IMR-90 (cell line): ENCODE data around the gene AQP1. TPM values are rescaled to one million over a fixed set of nuclear protein-coding genes. Genes with fewer than 3 reads are reported as not detected.

Experiments used
- ATAC-seq: fragments of 200-7000 bp; cut with Tn5 transposase; 2 replicates; pipeline ENCODE4 v1.9.1; 2020; ENCODE audit warnings: low read depth, mild to moderate bottlenecking, moderate library complexity
- BruUV-seq: library from RNA; stranded (reverse); fragments of 400-500 nt; replicated peaks from 2 replicates; lab custom pipeline; 2021; lab: Mats Ljungman, UMichigan
- CTCF ChIA-PET: fragments of 300-600 bp; formaldehyde crosslinking; extraction: SDS; loops from one replicate; lab custom pipeline; 2021; ENCODE audit warnings: antibody characterized with exemption; lab: Yijun Ruan, JAX
- POLR2A ChIA-PET: fragments of 300-600 bp; sonication (Branson Sonifier 250); formaldehyde crosslinking; loops from one replicate; lab custom pipeline; 2022; ENCODE audit warnings: antibody characterized with exemption; ENCODE audit not compliant: unreplicated experiment; lab: Charles Lee
- DNase-seq: peaks from one replicate; pipeline ENCODE4 v3.0.0; 2013
- H2AFZ ChIP-seq: replicated peaks from 2 replicates; pipeline ENCODE3; 2013; ENCODE audit warnings: low read length, mild to moderate bottlenecking; ENCODE audit not compliant: poor library complexity
- H2AK5ac ChIP-seq: 2 replicates; pipeline ENCODE4 v1.6.1; 2013; ENCODE audit warnings: low read depth, low read length, inconsistent platforms
- H2AK9ac ChIP-seq: replicated peaks from 2 replicates; pipeline ENCODE3; 2013; ENCODE audit warnings: mild to moderate bottlenecking, low read depth, low read length, moderate library complexity; ENCODE audit not compliant: poor library complexity
- H2BK120ac ChIP-seq: 2 replicates; pipeline ENCODE4 v1.6.1; 2013; ENCODE audit warnings: low read depth, low read length, inconsistent platforms
- H2BK15ac ChIP-seq: 3 replicates; pipeline ENCODE4 v1.6.1; 2013; ENCODE audit warnings: low read depth, low read length, inconsistent platforms
- H2BK20ac ChIP-seq: 2 replicates; pipeline ENCODE4 v1.6.1; 2013; ENCODE audit warnings: low read depth, mild to moderate bottlenecking, inconsistent platforms, low read length, moderate library complexity
- H2BK5ac ChIP-seq: 2 replicates; pipeline ENCODE4 v1.6.1; 2013; ENCODE audit warnings: mild to moderate bottlenecking, low read depth, low read length, inconsistent platforms; ENCODE audit not compliant: poor library complexity, severe bottlenecking
- H3K14ac ChIP-seq: replicated peaks from 2 replicates; pipeline ENCODE4 v1.6.1; 2013; ENCODE audit warnings: low read depth, low read length, inconsistent platforms
- H3K18ac ChIP-seq: 2 replicates; pipeline ENCODE4 v1.6.1; 2013; ENCODE audit warnings: low read depth, low read length, control low read depth
- H3K23ac ChIP-seq: 2 replicates; pipeline ENCODE4 v1.6.1; 2013; ENCODE audit warnings: low read depth, low read length, inconsistent platforms
- H3K27ac ChIP-seq: 2 replicates; pipeline ENCODE4 v1.5.1; 2013; ENCODE audit warnings: mild to moderate bottlenecking, control low read depth, low read length; ENCODE audit not compliant: insufficient read depth
- H3K27me3 ChIP-seq: 2 replicates; pipeline ENCODE4 v1.6.1; 2013; ENCODE audit warnings: low read length; ENCODE audit not compliant: control insufficient read depth, insufficient read depth
- H3K36me3 ChIP-seq: 2 replicates; pipeline ENCODE4 v1.6.1; 2013; ENCODE audit warnings: low read length, mixed read lengths; ENCODE audit not compliant: control insufficient read depth, insufficient read depth
- H3K4ac ChIP-seq: 2 replicates; pipeline ENCODE4 v1.6.1; 2013; ENCODE audit warnings: low read depth, low read length, inconsistent platforms
- H3K4me1 ChIP-seq: 2 replicates; pipeline ENCODE4 v1.6.1; 2013; ENCODE audit warnings: low read length, mixed read lengths; ENCODE audit not compliant: control insufficient read depth, insufficient read depth
- H3K4me2 ChIP-seq: 2 replicates; pipeline ENCODE4 v1.6.1; 2013; ENCODE audit warnings: low read depth, mild to moderate bottlenecking, control low read depth, low read length, moderate library complexity
- H3K4me3 ChIP-seq: 2 replicates; pipeline ENCODE4 v1.5.1; 2013; ENCODE audit warnings: low read depth, mild to moderate bottlenecking, control low read depth, low read length, moderate library complexity; ENCODE audit not compliant: insufficient read depth
- H3K56ac ChIP-seq: 2 replicates; pipeline ENCODE4 v1.6.1; 2013; ENCODE audit warnings: low read length, inconsistent platforms; ENCODE audit not compliant: insufficient read depth; ENCODE audit errors: extremely low read depth
- H3K79me1 ChIP-seq, 2 experiments: 2 replicates each; pipeline ENCODE4 v1.6.1; 2013; ENCODE audit warnings: low read length in 2 of 2, inconsistent platforms in 1 of 2, low read depth in 1 of 2
- H3K9ac ChIP-seq: 2 replicates; pipeline ENCODE4 v1.6.1; 2013; ENCODE audit warnings: low read depth, low read length, control low read depth
- H3K9me1 ChIP-seq: 2 replicates; pipeline ENCODE4 v1.6.1; 2013; ENCODE audit warnings: low read length, inconsistent platforms; ENCODE audit not compliant: insufficient read depth
- H3K9me3 ChIP-seq: 2 replicates; pipeline ENCODE4 v1.6.1; 2013; ENCODE audit warnings: low read length; ENCODE audit not compliant: control insufficient read depth, insufficient read depth
- H4K20me1 ChIP-seq: 2 replicates; pipeline ENCODE4 v1.6.1; 2013; ENCODE audit warnings: low read length, inconsistent platforms; ENCODE audit not compliant: insufficient read depth
- H4K5ac ChIP-seq: 2 replicates; pipeline ENCODE4 v1.6.1; 2013; ENCODE audit warnings: mild to moderate bottlenecking, low read depth, low read length, control low read depth
- H4K8ac ChIP-seq, 2 experiments: 2 replicates each; pipeline ENCODE4 v1.6.1; 2013; ENCODE audit warnings: low read depth in 2 of 2, low read length in 2 of 2, control low read depth in 1 of 2, inconsistent platforms in 1 of 2
- H4K91ac ChIP-seq: 2 replicates; pipeline ENCODE4 v1.6.1; 2013; ENCODE audit warnings: low read depth, low read length, inconsistent platforms; ENCODE audit not compliant: insufficient read depth
- BHLHE40 ChIP-seq: fragments of 150-350 bp; IDR thresholded peaks from 2 replicates; pipeline ENCODE4 v1.6.1; 2016; ENCODE audit warnings: mild to moderate bottlenecking, low read depth, low read length
- CEBPB ChIP-seq: IDR thresholded peaks from 2 replicates; pipeline ENCODE4 v1.6.1; 2012; ENCODE audit warnings: low read depth, low read length, improper control_type of control experiment
- MXI1 ChIP-seq: IDR thresholded peaks from 2 replicates; pipeline ENCODE4 v1.6.1; 2012; ENCODE audit warnings: low read depth, mild to moderate bottlenecking, low read length, moderate library complexity, borderline replicate concordance
- RAD21 ChIP-seq: IDR thresholded peaks from 2 replicates; pipeline ENCODE4 v1.6.1; 2012; ENCODE audit warnings: low read length, improper control_type of control experiment
- SMC3 ChIP-seq: fragments of 150-350 bp; IDR thresholded peaks from 2 replicates; pipeline ENCODE4 v1.6.1; 2016; ENCODE audit warnings: low read depth, mild to moderate bottlenecking, antibody characterized with exemption, low read length, moderate library complexity
- WGBS, 2 experiments: methylation state at CpG; one replicate each; pipeline versions ENCODE4 v1.1.5 to v1.1.7; 2013; ENCODE audit warnings: missing lambda C conversion rate in 2 of 2; ENCODE audit not compliant: insufficient read length in 1 of 2; ENCODE audit errors: extremely low coverage in 2 of 2; 5-methylcytosine and 5-hydroxymethylcytosine counted together
- dilution Hi-C: fragments of 300-500 bp; cut with HindIII; formaldehyde crosslinking; loops from one replicate; pipeline ENCODE4 v1.14.3; 2018; ENCODE audit warnings: low sequenced_read_pairs; ENCODE audit not compliant: unreplicated experiment
- in situ Hi-C: fragments of 300-500 bp; cut with MboI; formaldehyde crosslinking; loops from 3 replicates; pipeline ENCODE4 v1.14.3; 2019; ENCODE audit warnings: low sequenced_read_pairs, inconsistent platforms, mixed read lengths
- intact Hi-C: fragments of 100-400 bp; cut with micrococcal nuclease; formaldehyde crosslinking; loops from 2 replicates; pipeline ENCODE4 v1.10.0; 2022
- polyA plus RNA-seq, 3 experiments: library from polyadenylated mRNA; depleted of rRNA; stranded (reverse); fragments of >200 nt; gene quantifications; 2 replicates each; pipeline ENCODE4 v1.2.3, GENCODE V29; 2012; ENCODE audit warnings: low replicate concordance in 1 of 3
- total RNA-seq: library from RNA; depleted of rRNA; stranded (reverse); fragments of >200 nt; gene quantifications from 2 replicates; pipeline ENCODE4 v1.2.3, GENCODE V29; 2012
- TF ChIP-seq, protein P1 (sequence below): conservative IDR thresholded peaks from 2 replicates; pipeline ENCODE4 v1.5.1; 2012; ENCODE audit warnings: mild to moderate bottlenecking, low read depth, low read length, improper control_type of control experiment

Gene AQP1
- total and polyA plus RNA-seq, 2 of the 4 experiments (the other 2 are of a cell fraction) = 0.18 to 0.39 TPM

DNA sequence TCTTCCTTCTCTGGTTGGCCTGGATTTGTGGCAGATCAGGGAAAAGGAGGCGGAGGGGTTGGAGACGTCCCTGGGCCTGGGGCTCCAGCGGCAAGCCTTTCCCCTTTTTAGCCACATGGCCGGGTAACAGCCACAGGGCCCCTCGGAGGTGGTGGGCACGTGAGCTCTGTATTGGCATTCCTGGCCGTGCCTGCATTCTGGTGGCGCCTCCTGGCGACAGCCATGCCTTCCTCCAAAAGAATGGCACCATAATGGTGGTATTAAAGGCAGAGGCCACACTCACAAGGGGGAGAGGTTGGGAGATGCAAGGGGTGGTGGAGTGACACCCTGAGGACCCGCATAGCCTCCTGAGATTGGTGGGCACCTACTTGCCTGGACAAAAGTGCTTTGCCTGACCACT lies 3.0 kb upstream of the AQP1 start:
- Histone ChIP-seq H2AK9ac (no peak overlapping the region), H3K27ac (no peak overlapping the region), H4K8ac (no peak overlapping the region), H4K5ac (no peak overlapping the region), H2BK15ac (no peak overlapping the region), H3K27me3 (peaks cover 3% of the 10 kb centered on the region; the same call in 1 of the 2 replicates), H3K79me1 (no peaks in the 10 kb centered on the region), H3K56ac (no peak overlapping the region), H3K9me1 (0 out of 2 replicates have a peak, but pooled peaks cover 5% of the 10 kb centered on the region), H3K18ac (no peak overlapping the region), H2BK20ac (no peak overlapping the region), H3K9me3 (no peaks in the 10 kb centered on the region), H3K23ac (no peak overlapping the region), H4K20me1 (no peaks in the 10 kb centered on the region), H3K36me3 (no peaks in the 10 kb centered on the region), H2BK120ac (no peak overlapping the region), H4K91ac (no peak overlapping the region), H3K4me1 (peaks cover 6% of the 10 kb centered on the region), H2AK5ac (0 out of 2 replicates have a peak overlapping the region, but pooled peaks have one; percentile 5), H2AFZ (no peak overlapping the region), H3K4me3 (no peak overlapping the region), H3K4me2 (no peak overlapping the region), H3K4ac (no peak overlapping the region), H3K9ac (no peak overlapping the region), H2BK5ac (no peak overlapping the region), H3K14ac (no peak overlapping the region)
- in situ Hi-C loops (no loop called here), dilution Hi-C loops (no loop called here), intact Hi-C loops (no loop called here)
- ChIA-PET CTCF (no interaction called here), POLR2A (no interaction called here)
- DNase-seq (no peak), ATAC-seq (no peak)
- BruUV-seq = no TSS peak
- TF ChIP-seq SMC3 (no peak), RAD21 (peak; percentile 19; the same call in 1 of the 2 replicates), BHLHE40 (peak; percentile 39; the same call in 1 of the 2 replicates), CEBPB (no peak), MXI1 (no peak)
- TF ChIP-seq, protein P1, sequence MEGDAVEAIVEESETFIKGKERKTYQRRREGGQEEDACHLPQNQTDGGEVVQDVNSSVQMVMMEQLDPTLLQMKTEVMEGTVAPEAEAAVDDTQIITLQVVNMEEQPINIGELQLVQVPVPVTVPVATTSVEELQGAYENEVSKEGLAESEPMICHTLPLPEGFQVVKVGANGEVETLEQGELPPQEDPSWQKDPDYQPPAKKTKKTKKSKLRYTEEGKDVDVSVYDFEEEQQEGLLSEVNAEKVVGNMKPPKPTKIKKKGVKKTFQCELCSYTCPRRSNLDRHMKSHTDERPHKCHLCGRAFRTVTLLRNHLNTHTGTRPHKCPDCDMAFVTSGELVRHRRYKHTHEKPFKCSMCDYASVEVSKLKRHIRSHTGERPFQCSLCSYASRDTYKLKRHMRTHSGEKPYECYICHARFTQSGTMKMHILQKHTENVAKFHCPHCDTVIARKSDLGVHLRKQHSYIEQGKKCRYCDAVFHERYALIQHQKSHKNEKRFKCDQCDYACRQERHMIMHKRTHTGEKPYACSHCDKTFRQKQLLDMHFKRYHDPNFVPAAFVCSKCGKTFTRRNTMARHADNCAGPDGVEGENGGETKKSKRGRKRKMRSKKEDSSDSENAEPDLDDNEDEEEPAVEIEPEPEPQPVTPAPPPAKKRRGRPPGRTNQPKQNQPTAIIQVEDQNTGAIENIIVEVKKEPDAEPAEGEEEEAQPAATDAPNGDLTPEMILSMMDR = peak; percentile 30
- whole genome bisulfite sequencing, 2 experiments = 81% methylated on average over 5 of the region's 10 CpGs; no CpG with 5 or more reads in 1 of the 2 experiments
